ENCODE data around the gene CDK5. TPM values are rescaled to one million over a fixed set of nuclear protein-coding genes. Genes with fewer than 3 reads are reported as not detected.
A peak's percentile ranks its signal among the peaks of the same experiment; 100 is the strongest.

The CDK5 gene
- total and polyA plus RNA-seq, 2 of the 13 experiments (the other 11 are each of a cell fraction or from before 2014, with no cell fraction given): 16.4 to 21.3 TPM

- TF ChIP-seq TFDP2 (CRISPR knock-in tag; IDR thresholded peaks at IDR 0.05) (peak; percentile 90), ZBTB3 (CRISPR knock-in tag; IDR thresholded peaks at IDR 0.05; ENCODE audit: borderline replicate concordance, low read depth) (0 out of 2 replicates have a peak, but pooled peaks have one; percentile 55), MTA1 (CRISPR knock-in tag; IDR thresholded peaks at IDR 0.05; ENCODE audit: borderline replicate concordance) (peak; percentile 77; the same call in 1 of the 2 replicates), RAD21 (CRISPR knock-in tag; IDR thresholded peaks at IDR 0.05) (peak; percentile 42; the same call in 1 of the 2 replicates), ZNF576 (CRISPR knock-in tag; IDR thresholded peaks at IDR 0.05) (no peak), ZNF713 (CRISPR knock-in tag; IDR thresholded peaks at IDR 0.05) (0 out of 2 replicates have a peak, but pooled peaks have one; percentile 7), ZBTB43 (CRISPR knock-in tag; conservative IDR thresholded peaks at IDR 0.05) (no peak), ZFP1 (CRISPR knock-in tag; IDR thresholded peaks at IDR 0.05) (no peak), KDM1A (CRISPR knock-in tag; IDR thresholded peaks at IDR 0.05) (no peak), ZNF687 (CRISPR knock-in tag; IDR thresholded peaks at IDR 0.05) (peak; percentile 83), HNRNPLL (IDR thresholded peaks at IDR 0.05; ENCODE audit: low read depth, low read length, poor library complexity, severe bottlenecking) (peak; percentile 81), GATAD1 (CRISPR knock-in tag; IDR thresholded peaks at IDR 0.05) (peak; percentile 93), DDIT3 (CRISPR knock-in tag; IDR thresholded peaks at IDR 0.05) (no peak), BCL3 (CRISPR knock-in tag; IDR thresholded peaks at IDR 0.05) (peak; percentile 87)
Measured at GRCh38 chr7:151080522-151081169, 22.9 kb upstream of the CDK5 start, which contains the start of gene FASTK (continued).

All from HepG2 (cell line).